OCI-LY1 (cell line): ENCODE measurements around the gene RASD1.

Experiments used
- EZH2 ChIP-seq: fragments of 200-600 bp; sonication (generic), shearing (Covaris generic); IDR thresholded peaks from 2 replicates; pipeline ENCODE4 v1.8.0; 2017; ENCODE audit warnings: borderline replicate concordance, mixed run types, mild to moderate bottlenecking, antibody characterized with exemption, low read length, moderate library complexity, mixed read lengths
- TF ChIP-seq, protein P1 (sequence below): fragments of 200-600 bp; sonication (generic), shearing (Covaris generic); IDR thresholded peaks from 2 replicates; pipeline ENCODE4 v1.5.1; 2017; ENCODE audit warnings: mild to moderate bottlenecking, antibody characterized with exemption, low read length, moderate library complexity, mixed read lengths

DNA sequence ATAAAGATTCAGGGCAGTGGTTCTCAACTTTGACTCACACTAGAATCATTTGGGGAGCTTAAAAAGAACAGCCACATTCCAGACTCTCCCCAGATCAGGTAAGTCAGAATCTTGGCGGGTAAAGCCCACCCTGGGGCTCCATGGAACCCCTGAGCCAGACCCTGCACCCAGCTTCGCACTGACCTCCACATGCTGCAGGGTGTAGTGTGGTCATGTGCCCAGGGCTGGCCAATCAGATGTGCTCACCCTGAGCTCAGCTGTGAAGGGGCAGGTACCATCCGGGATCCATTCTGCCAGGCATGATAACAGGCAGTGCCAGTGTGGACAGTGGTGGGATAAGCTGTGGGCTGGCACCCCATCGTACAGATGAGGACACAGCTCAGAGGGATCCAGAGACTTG, 47.5 kb downstream of the RASD1 start:
- TF ChIP-seq, protein P1, sequence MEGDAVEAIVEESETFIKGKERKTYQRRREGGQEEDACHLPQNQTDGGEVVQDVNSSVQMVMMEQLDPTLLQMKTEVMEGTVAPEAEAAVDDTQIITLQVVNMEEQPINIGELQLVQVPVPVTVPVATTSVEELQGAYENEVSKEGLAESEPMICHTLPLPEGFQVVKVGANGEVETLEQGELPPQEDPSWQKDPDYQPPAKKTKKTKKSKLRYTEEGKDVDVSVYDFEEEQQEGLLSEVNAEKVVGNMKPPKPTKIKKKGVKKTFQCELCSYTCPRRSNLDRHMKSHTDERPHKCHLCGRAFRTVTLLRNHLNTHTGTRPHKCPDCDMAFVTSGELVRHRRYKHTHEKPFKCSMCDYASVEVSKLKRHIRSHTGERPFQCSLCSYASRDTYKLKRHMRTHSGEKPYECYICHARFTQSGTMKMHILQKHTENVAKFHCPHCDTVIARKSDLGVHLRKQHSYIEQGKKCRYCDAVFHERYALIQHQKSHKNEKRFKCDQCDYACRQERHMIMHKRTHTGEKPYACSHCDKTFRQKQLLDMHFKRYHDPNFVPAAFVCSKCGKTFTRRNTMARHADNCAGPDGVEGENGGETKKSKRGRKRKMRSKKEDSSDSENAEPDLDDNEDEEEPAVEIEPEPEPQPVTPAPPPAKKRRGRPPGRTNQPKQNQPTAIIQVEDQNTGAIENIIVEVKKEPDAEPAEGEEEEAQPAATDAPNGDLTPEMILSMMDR = no peak
- TF ChIP-seq EZH2 = no peak
